Measurements from ENCODE around the gene CDRT15.
A peak's percentile ranks its signal among the peaks of the same experiment; 100 is the strongest.

CDRT15 gene

DNA sequence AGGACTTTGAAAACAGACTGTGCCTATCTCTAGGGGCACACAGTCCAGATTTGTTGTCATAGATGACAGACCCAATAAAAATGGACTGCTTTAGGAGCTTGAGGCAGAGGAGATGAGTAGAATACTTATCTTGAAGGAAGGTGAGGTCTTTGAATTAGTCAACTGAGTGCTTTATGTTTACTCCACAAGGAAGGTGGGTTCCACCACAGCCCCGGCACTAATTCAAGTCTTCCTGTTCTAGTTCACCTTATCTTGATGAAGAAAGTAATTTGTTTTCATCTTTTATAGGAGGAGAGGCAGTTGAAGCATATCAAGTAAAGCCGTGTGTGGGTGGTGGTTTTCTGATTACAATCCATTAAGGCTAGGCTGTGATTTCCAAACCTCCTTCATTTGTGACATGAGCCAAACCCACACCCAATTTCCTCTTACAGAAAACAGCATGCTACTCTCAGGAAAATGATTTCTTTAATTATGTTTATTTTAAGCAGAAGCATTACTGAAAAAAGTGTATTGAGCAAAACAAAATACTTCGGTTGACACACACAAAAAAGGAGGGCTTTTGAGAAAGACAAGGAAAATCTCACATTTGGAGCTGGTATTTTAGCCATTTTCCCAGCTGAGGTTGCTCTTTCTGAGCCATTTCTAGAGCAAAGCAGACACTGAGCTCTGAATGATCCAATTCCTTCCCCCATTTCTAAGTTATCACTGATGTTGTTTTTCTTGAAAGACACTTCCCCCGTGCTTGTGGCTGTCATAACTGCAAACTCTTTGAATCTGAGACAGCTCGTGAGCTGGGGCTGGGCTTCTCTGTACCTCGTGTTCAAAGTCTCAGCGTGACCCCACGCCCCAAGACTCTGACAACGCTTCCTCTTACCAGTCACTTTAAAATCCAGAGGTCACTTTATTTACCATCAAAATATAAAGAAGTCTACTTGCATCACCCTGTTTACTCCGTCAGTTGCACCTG is 35.4 kb downstream of the CDRT15 start:
- no peak for DNase-seq (ENCODE audit: low spot score)
- TF ChIP-seq, protein P1, sequence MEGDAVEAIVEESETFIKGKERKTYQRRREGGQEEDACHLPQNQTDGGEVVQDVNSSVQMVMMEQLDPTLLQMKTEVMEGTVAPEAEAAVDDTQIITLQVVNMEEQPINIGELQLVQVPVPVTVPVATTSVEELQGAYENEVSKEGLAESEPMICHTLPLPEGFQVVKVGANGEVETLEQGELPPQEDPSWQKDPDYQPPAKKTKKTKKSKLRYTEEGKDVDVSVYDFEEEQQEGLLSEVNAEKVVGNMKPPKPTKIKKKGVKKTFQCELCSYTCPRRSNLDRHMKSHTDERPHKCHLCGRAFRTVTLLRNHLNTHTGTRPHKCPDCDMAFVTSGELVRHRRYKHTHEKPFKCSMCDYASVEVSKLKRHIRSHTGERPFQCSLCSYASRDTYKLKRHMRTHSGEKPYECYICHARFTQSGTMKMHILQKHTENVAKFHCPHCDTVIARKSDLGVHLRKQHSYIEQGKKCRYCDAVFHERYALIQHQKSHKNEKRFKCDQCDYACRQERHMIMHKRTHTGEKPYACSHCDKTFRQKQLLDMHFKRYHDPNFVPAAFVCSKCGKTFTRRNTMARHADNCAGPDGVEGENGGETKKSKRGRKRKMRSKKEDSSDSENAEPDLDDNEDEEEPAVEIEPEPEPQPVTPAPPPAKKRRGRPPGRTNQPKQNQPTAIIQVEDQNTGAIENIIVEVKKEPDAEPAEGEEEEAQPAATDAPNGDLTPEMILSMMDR (IDR thresholded peaks at IDR 0.05; ENCODE audit: extremely low read depth, missing control alignments) = no peak

DNA sequence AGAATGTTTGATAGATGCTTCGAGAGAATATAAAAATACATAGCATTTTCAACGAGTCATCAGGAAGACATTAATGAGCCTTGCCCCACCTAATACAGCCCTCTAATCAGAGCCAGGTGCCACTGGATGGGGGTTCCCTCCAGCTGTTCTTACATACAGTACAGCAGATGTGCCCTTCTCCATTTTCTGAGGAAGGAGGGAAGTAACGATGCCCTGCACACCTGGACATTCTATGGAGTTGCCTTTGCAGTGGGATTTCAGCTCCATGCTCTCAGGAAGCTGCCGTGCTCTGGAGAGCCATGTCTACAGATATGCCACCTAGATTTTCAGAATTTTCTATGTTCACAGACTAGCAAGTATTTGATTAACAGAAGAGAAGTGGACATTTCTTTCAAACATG is 36.3 kb downstream of the CDRT15 start:
- no peak for DNase-seq (ENCODE audit: low spot score)
- TF ChIP-seq, protein P1 (IDR thresholded peaks at IDR 0.05; ENCODE audit: extremely low read depth, missing control alignments) = no peak

DNA sequence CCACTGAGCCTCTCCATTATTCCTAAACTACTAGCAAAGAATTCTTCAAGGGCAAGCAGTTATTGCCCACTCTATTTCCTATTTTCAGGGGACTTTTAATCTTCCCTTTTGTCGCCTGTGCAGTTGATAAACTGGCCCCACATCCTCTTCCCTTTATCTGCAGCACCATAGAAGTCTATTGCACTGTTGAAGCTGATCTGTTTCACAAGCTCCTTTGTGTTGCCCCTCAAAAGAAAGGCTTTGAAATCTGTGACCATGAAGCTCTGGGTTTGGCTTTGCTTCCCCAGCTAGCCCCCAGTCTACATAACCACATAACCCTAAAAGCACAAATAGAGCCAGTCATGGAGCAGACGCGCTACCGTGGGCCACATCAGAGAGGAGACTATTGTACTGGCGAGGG is 37.1 kb downstream of the CDRT15 start:
- no peak for DNase-seq (ENCODE audit: low spot score)

DNA sequence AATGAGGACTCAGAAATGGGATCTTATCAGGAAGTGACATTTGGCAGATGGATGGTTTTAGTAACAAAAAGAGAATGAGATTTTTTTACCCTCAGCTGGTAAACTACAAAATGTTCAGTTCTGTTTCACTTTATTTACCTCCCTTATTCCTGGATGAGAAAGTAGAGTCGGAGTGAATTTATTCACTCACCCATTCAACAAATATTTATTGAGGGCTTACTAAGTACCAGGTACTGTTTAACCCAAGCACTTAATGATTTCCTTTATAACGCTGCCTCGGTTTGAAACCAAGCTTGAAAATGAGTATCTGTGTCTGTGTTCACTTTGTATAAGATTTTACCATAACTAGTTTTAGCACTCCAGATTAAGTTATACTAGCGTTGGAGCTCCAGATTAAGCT is 38.1 kb downstream of the CDRT15 start:
- DNase-seq (ENCODE audit: low spot score) = no peak
- TF ChIP-seq, protein P1 (IDR thresholded peaks at IDR 0.05; ENCODE audit: extremely low read depth, missing control alignments) = no peak

More for the DNA sequence above, 37.1 kb downstream of the CDRT15 start:
- TF ChIP-seq, protein P1 (IDR thresholded peaks at IDR 0.05; ENCODE audit: extremely low read depth, missing control alignments) = no peak

DNA sequence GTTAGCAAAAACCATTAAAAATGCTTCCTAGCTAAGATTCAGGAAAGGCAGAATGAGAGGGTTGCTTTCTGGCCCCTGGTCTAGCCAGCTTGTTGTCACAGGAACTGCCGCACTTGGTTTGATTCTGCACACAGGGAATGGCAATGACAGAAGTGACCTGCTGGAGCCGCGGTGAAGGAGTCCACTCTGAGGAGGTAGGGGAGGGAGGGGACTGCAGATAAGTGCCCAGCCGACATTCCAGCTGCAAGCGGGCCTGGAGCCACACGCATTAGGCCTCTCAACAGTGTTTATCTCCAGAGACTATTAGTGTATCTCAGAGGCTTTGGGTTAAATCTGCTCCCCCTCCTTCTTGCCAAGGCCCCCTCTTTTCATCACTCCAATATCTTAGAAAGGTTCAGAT is 38.6 kb downstream of the CDRT15 start:
- TF ChIP-seq, protein P1 (IDR thresholded peaks at IDR 0.05; ENCODE audit: extremely low read depth, missing control alignments) = no peak
- DNase-seq (ENCODE audit: low spot score) = peak; percentile 1

DNA sequence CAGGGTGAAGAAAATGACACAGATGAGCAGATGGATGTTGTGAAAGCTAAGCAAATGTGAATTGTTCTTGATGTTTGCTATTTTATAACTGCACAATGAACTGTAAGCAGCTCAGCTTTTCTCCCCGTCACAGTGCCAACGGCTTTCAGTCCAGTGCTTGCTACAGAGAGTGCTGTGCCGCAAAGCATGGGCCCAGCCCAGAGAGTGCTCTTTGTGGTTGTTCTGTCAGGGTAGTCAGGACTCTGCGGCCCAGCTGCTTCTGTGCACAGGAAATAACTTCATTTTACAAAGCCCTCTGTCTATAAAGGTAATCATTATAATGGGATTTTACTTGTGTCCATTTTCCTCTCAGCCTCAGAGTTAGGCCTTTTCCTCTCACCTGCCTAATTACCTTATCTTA is 39.1 kb downstream of the CDRT15 start:
- DNase-seq (ENCODE audit: low spot score) = no peak
- TF ChIP-seq, protein P1 (IDR thresholded peaks at IDR 0.05; ENCODE audit: extremely low read depth, missing control alignments) = no peak

DNA sequence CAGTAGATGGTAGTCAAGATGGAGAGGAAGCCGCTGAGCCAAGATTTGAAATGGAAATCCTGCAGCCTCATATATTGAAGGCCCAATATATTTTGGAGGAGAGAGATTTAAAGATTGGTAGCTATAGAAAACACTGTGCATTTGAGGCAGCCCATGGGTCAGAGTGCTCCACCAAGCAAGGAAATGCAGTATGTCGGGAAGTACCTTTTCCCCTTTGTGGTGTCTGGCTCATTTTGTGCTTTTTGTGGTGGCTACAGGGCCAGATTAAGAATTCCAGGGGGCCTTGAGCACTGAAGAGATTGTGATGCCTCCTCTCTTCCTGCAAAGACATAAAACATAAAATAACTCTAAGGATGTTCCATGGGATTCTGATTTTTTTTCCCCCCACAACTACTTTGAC is 39.6 kb downstream of the CDRT15 start:
- DNase-seq (ENCODE audit: low spot score) = peak; percentile 2
- TF ChIP-seq, protein P1 (IDR thresholded peaks at IDR 0.05; ENCODE audit: extremely low read depth, missing control alignments) = no peak

Measured in GM20000 (cell line).